ENCODE results near the gene CINP. TPM values are rescaled to one million over a fixed set of nuclear protein-coding genes. Genes with fewer than 3 reads are reported as not detected.
A peak's percentile ranks its signal among the peaks of the same experiment; 100 is the strongest.

The CINP gene
- total and polyA plus RNA-seq, 9 of the 15 experiments (the other 6 are each of a cell fraction or from before 2014, with no cell fraction given): 36.3 to 63.2 (median 43.7) TPM

DNA sequence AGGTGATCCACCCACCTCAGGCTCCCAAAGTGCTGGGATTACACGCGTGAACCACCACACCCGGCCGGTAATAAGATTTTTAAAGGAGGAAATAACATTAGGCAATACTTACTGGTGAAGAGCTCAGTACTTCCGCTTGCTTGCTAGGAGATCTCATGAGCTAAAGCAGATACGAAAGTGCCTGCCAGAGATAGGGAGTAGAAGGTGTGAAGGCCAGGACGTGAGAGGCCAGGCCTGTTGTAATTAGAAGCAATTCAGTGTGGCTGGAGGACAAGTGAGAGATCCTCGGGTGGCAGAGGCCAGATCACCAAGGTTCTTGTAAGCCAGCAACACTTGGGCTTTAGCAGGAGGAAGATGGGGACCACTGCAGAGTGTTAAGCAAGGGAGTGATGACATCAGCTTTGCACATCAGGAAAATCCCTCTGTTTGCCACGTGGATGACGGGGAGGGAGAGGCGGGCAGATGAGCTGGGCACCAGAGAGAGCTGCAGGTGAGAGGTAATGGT lies 7.7 kb upstream of the CINP start (continued):
- TF ChIP-seq, protein P1, sequence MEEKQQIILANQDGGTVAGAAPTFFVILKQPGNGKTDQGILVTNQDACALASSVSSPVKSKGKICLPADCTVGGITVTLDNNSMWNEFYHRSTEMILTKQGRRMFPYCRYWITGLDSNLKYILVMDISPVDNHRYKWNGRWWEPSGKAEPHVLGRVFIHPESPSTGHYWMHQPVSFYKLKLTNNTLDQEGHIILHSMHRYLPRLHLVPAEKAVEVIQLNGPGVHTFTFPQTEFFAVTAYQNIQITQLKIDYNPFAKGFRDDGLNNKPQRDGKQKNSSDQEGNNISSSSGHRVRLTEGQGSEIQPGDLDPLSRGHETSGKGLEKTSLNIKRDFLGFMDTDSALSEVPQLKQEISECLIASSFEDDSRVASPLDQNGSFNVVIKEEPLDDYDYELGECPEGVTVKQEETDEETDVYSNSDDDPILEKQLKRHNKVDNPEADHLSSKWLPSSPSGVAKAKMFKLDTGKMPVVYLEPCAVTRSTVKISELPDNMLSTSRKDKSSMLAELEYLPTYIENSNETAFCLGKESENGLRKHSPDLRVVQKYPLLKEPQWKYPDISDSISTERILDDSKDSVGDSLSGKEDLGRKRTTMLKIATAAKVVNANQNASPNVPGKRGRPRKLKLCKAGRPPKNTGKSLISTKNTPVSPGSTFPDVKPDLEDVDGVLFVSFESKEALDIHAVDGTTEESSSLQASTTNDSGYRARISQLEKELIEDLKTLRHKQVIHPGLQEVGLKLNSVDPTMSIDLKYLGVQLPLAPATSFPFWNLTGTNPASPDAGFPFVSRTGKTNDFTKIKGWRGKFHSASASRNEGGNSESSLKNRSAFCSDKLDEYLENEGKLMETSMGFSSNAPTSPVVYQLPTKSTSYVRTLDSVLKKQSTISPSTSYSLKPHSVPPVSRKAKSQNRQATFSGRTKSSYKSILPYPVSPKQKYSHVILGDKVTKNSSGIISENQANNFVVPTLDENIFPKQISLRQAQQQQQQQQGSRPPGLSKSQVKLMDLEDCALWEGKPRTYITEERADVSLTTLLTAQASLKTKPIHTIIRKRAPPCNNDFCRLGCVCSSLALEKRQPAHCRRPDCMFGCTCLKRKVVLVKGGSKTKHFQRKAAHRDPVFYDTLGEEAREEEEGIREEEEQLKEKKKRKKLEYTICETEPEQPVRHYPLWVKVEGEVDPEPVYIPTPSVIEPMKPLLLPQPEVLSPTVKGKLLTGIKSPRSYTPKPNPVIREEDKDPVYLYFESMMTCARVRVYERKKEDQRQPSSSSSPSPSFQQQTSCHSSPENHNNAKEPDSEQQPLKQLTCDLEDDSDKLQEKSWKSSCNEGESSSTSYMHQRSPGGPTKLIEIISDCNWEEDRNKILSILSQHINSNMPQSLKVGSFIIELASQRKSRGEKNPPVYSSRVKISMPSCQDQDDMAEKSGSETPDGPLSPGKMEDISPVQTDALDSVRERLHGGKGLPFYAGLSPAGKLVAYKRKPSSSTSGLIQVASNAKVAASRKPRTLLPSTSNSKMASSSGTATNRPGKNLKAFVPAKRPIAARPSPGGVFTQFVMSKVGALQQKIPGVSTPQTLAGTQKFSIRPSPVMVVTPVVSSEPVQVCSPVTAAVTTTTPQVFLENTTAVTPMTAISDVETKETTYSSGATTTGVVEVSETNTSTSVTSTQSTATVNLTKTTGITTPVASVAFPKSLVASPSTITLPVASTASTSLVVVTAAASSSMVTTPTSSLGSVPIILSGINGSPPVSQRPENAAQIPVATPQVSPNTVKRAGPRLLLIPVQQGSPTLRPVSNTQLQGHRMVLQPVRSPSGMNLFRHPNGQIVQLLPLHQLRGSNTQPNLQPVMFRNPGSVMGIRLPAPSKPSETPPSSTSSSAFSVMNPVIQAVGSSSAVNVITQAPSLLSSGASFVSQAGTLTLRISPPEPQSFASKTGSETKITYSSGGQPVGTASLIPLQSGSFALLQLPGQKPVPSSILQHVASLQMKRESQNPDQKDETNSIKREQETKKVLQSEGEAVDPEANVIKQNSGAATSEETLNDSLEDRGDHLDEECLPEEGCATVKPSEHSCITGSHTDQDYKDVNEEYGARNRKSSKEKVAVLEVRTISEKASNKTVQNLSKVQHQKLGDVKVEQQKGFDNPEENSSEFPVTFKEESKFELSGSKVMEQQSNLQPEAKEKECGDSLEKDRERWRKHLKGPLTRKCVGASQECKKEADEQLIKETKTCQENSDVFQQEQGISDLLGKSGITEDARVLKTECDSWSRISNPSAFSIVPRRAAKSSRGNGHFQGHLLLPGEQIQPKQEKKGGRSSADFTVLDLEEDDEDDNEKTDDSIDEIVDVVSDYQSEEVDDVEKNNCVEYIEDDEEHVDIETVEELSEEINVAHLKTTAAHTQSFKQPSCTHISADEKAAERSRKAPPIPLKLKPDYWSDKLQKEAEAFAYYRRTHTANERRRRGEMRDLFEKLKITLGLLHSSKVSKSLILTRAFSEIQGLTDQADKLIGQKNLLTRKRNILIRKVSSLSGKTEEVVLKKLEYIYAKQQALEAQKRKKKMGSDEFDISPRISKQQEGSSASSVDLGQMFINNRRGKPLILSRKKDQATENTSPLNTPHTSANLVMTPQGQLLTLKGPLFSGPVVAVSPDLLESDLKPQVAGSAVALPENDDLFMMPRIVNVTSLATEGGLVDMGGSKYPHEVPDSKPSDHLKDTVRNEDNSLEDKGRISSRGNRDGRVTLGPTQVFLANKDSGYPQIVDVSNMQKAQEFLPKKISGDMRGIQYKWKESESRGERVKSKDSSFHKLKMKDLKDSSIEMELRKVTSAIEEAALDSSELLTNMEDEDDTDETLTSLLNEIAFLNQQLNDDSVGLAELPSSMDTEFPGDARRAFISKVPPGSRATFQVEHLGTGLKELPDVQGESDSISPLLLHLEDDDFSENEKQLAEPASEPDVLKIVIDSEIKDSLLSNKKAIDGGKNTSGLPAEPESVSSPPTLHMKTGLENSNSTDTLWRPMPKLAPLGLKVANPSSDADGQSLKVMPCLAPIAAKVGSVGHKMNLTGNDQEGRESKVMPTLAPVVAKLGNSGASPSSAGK (IDR thresholded peaks at IDR 0.05): peak; percentile 91
- TF ChIP-seq SETDB1 (IDR thresholded peaks at IDR 0.05; ENCODE audit: low read length) (no peak), TEAD4 (IDR thresholded peaks at IDR 0.05; ENCODE audit: low read length) (0 out of 2 replicates have a peak, but pooled peaks have one; percentile 17), TEAD4 (CRISPR knock-in tag; IDR thresholded peaks at IDR 0.05; ENCODE audit: borderline replicate concordance) (no peak)
